OCI-M2 (cell line): ENCODE measurements around the gene CCDC124.
A peak's percentile ranks its signal among the peaks of the same experiment; 100 is the strongest.
"Not testable (repeated sequence)": the region's sequence is repeated elsewhere in the genome, so short reads cannot be mapped to it uniquely, and the experiment has no call there.

ENCODE experiments used
- DNase-seq: peaks from one replicate; lab custom pipeline; 2025; ENCODE audit not compliant: unreplicated experiment; lab: John Stamatoyannopoulos, UW

Gene CCDC124

GRCh38 chr19:17932485-17933338, at the start of gene CCDC124:
Gene CCDC124, plus strand, starts transcription at chr19:17933015. Its CDS starts 3,406 bp downstream, at chr19:17936421.
- peak; percentile 92 for DNase-seq

- DNase-seq: no peak
These were observed 49.0 kb upstream of the CCDC124 start for GRCh38 chr19:17883627-17884410.

- no peak for DNase-seq
These were observed 46.3 kb upstream of the CCDC124 start for GRCh38 chr19:17886515-17886914.

GRCh38 chr19:17887221-17887620, 45.6 kb upstream of the CCDC124 start:
- DNase-seq: not testable (repeated sequence)

- DNase-seq: no peak
These were observed 44.6 kb upstream of the CCDC124 start for GRCh38 chr19:17888260-17888659.

- peak; percentile 64 for DNase-seq
These were observed 43.1 kb upstream of the CCDC124 start for GRCh38 chr19:17889609-17890214.

- no peak for DNase-seq
These were observed 39.0 kb upstream of the CCDC124 start for GRCh38 chr19:17893766-17894165.

- DNase-seq: no peak
These were observed 30.1 kb upstream of the CCDC124 start for GRCh38 chr19:17902701-17903100.

- no peak for DNase-seq
These were observed 24.6 kb upstream of the CCDC124 start for GRCh38 chr19:17908244-17908643.

GRCh38 chr19:17909003-17909732, 23.6 kb upstream of the CCDC124 start:
- DNase-seq: no peak

- DNase-seq: no peak
These were observed 21.9 kb upstream of the CCDC124 start for GRCh38 chr19:17910791-17911360.

- no peak for DNase-seq
These were observed 16.7 kb upstream of the CCDC124 start for GRCh38 chr19:17915940-17916593.

- DNase-seq: not testable (repeated sequence)
These were observed 14.7 kb upstream of the CCDC124 start for GRCh38 chr19:17918151-17918550.

GRCh38 chr19:17919122-17919521, 13.7 kb upstream of the CCDC124 start:
- not testable (repeated sequence) for DNase-seq

GRCh38 chr19:17920527-17920926, 12.3 kb upstream of the CCDC124 start:
- DNase-seq: no peak

GRCh38 chr19:17922138-17922537, 10.7 kb upstream of the CCDC124 start:
- DNase-seq: no peak

GRCh38 chr19:17926044-17926443, 6.8 kb upstream of the CCDC124 start:
- DNase-seq: no peak

- no peak for DNase-seq
These were observed 3.8 kb upstream of the CCDC124 start for GRCh38 chr19:17929056-17929455.

- no peak for DNase-seq
These were observed 1.2 kb upstream of the CCDC124 start for GRCh38 chr19:17931532-17932191.
